Brain microvascular endothelial cell (primary cell): ENCODE results near the gene TSSK6.

ENCODE experiments used
- DNase-seq: peaks from one replicate; pipeline ENCODE4 v3.0.0-alpha.2; 2020
- H3K27ac ChIP-seq: fragments of 250-450 bp; sonication (Bioruptor Pico); 2 replicates; pipeline ENCODE4 v1.5.1; 2020; ENCODE audit warnings: mild to moderate bottlenecking, moderate library complexity
- H3K27me3 ChIP-seq: fragments of 250-450 bp; sonication (Bioruptor Pico); replicated peaks from 2 replicates; pipeline ENCODE4 v1.5.1; 2020; ENCODE audit warnings: mild to moderate bottlenecking
- H3K36me3 ChIP-seq: fragments of 250-450 bp; sonication (Bioruptor Pico); replicated peaks from 2 replicates; pipeline ENCODE4 v1.5.1; 2020; ENCODE audit warnings: mild to moderate bottlenecking
- H3K4me3 ChIP-seq: 2 replicates; pipeline ENCODE4 v1.5.1; 2011; ENCODE audit warnings: low read depth, mild to moderate bottlenecking, control low read depth, low read length, moderate library complexity
- CTCF ChIP-seq: IDR thresholded peaks from 2 replicates; pipeline ENCODE4 v1.5.1; 2011; ENCODE audit warnings: low read depth, mild to moderate bottlenecking, moderate library complexity, low read length, control low read depth, inconsistent platforms; ENCODE audit errors: missing control alignments
- in situ Hi-C: cut with HindIII; loops from 2 replicates; pipeline ENCODE4 v1.10.0; 2017; ENCODE audit warnings: low sequenced_read_pairs, low pct_ligation_motif_present

Gene TSSK6

DNA sequence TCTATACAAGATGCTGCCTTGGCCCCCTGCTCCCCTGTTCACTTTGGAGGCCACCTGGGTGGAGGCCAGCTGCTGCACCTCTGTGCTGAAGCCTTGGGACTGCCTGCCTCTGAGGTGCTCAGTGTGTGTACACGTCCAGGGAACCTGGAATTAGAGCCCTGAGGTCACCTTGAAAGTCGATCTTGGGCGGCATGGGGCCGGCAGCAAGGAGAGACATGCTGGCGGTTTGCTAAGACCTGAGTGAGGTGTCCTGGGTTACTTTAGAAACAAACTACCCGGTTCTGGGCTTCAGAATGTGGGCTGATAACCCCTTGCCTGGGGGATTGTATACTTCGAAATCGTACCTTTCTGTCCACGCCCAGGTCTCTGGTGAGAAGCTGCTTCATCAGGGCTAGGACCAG lies 25.5 kb downstream of the TSSK6 start:
- H3K4me3 ChIP-seq = no peak overlapping the region
- H3K27ac ChIP-seq = peak overlapping the region; percentile 86
- TF ChIP-seq CTCF = no peak
- no peaks in the 10 kb centered on the region for H3K27me3 ChIP-seq
- H3K36me3 ChIP-seq = peaks cover 12% of the 10 kb centered on the region
- DNase-seq = no peak
- in situ Hi-C loops = no loop called here

GRCh38 chr19:19488875-19489690 lies 26.3 kb downstream of the TSSK6 start:
- TF ChIP-seq CTCF = no peak
- Histone ChIP-seq H3K4me3 (no peak overlapping the region), H3K27me3 (no peaks in the 10 kb centered on the region), H3K27ac (peak overlapping the region; percentile 86), H3K36me3 (peaks cover 7% of the 10 kb centered on the region)
- in situ Hi-C loops = no loop called here
- DNase-seq = peak; percentile 92

- Histone ChIP-seq H3K4me3 (no peak overlapping the region), H3K36me3 (peaks cover 8% of the 10 kb centered on the region), H3K27me3 (no peaks in the 10 kb centered on the region), H3K27ac (peak overlapping the region; percentile 86)
- DNase-seq = peak; percentile 19
- TF ChIP-seq CTCF = no peak
- in situ Hi-C loops = no loop called here
Observed at GRCh38 chr19:19487950-19488874, 27.1 kb downstream of the TSSK6 start.

DNA sequence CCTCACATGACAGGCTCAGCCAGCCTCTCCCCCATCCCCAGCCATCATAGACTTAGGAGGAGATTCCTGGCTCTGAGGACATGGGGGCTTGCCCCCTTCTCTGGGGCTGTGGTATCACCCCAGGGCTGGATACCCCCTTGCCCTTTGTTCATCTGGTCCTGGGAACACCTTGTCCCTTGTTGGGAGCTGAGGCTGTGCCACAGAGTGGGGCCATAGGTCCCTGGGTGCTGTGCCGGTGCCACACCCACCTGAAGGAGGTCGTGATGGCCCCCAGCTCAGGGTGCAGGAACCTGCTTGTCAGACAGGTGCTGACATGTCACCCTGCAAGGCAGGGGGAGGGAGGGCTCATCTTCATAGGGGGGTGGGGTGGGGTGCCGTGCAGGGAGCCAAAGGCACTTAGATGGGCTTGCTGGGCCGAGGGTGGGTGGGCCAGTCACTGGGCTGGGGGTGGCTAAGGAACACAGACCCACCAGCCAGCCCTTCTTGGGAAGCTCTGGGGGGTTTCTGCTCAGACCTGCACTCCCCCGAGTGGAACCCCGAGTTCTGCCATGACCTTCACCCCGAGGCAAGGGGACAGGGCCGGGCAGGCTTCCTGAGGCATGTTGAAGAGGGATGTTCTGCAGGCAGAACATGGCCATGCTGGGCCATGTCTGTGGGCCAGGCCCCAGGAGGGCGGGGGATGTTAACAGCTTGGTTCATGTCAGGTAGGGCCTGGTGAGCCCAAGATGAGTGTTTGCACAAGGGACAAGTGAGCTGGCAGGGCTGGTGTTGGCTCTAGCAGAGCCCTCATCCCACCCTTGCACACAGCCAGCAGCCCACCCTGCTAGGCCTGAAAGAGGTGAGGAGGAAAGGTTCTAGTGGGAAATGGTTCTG lies 28.0 kb downstream of the TSSK6 start:
- in situ Hi-C loops = no loop called here
- no peaks in the 10 kb centered on the region for H3K27me3 ChIP-seq
- no peak overlapping the region for H3K27ac ChIP-seq
- H3K36me3 ChIP-seq = peaks cover 8% of the 10 kb centered on the region
- DNase-seq = no peak
- H3K4me3 ChIP-seq = no peak overlapping the region
- TF ChIP-seq CTCF = no peak

- no peak overlapping the region for H3K4me3 ChIP-seq
- no peak overlapping the region for H3K27ac ChIP-seq
- in situ Hi-C loops = no loop called here
- no peak for TF ChIP-seq CTCF
- peaks cover 8% of the 10 kb centered on the region for H3K36me3 ChIP-seq
- DNase-seq = no peak
- H3K27me3 ChIP-seq = no peaks in the 10 kb centered on the region
Observed at GRCh38 chr19:19486343-19487076, 28.8 kb downstream of the TSSK6 start.
